AML-193 (cell line): ENCODE data around the gene ASB14.
"Not testable (repeated sequence)": the region's sequence is repeated elsewhere in the genome, so short reads cannot be mapped to it uniquely, and the experiment has no call there.

Source experiments
- DNase-seq, 2 experiments: peaks; one replicate each; lab custom pipeline; 2025; lab: John Stamatoyannopoulos, UW

The ASB14 gene

GRCh38 chr3:57292159-57292896, at the start of gene ASB14:
TSS of gene ASB14 (minus strand) at chr3:57292685. CDS start at chr3:57292033, 652 bp downstream.
- DNase-seq: no peak

GRCh38 chr3:57339071-57339642, 46.7 kb upstream of the ASB14 start:
- DNase-seq: not testable (repeated sequence)

- not testable (repeated sequence) for DNase-seq
These were observed 46.0 kb upstream of the ASB14 start for GRCh38 chr3:57338272-57339070.

- DNase-seq: no peak
These were observed 42.9 kb upstream of the ASB14 start for GRCh38 chr3:57335283-57335938.

GRCh38 chr3:57331078-57331610, 38.7 kb upstream of the ASB14 start:
- DNase-seq: no peak

GRCh38 chr3:57326498-57326897, 34.0 kb upstream of the ASB14 start:
- not testable (repeated sequence) for DNase-seq

GRCh38 chr3:57314204-57314603, 21.7 kb upstream of the ASB14 start:
- DNase-seq: no peak

- DNase-seq: no peak
These were observed 17.4 kb upstream of the ASB14 start for GRCh38 chr3:57309769-57310360.

- DNase-seq: not testable (repeated sequence)
These were observed 11.0 kb upstream of the ASB14 start for GRCh38 chr3:57303520-57303919.

- no peak for DNase-seq
These were observed 5.6 kb upstream of the ASB14 start for GRCh38 chr3:57298041-57298440.

- DNase-seq: no peak
These were observed 527 bp upstream of the ASB14 start for GRCh38 chr3:57292897-57293526.

- DNase-seq: no peak
These were observed 4.1 kb downstream of the ASB14 start for GRCh38 chr3:57288403-57288802.

GRCh38 chr3:57287205-57287604, 5.3 kb downstream of the ASB14 start:
- DNase-seq: no peak

- DNase-seq: no peak
These were observed 9.2 kb downstream of the ASB14 start for GRCh38 chr3:57283334-57283733.

- DNase-seq: peak; percentile 50 to 59
These were observed 10.8 kb downstream of the ASB14 start for GRCh38 chr3:57281715-57282114.

- no peak for DNase-seq
These were observed 12.8 kb downstream of the ASB14 start for GRCh38 chr3:57279685-57280084.

- DNase-seq: no peak
These were observed 14.2 kb downstream of the ASB14 start for GRCh38 chr3:57278237-57278636.

- no peak for DNase-seq
These were observed 17.1 kb downstream of the ASB14 start for GRCh38 chr3:57275393-57275792.

GRCh38 chr3:57274845-57275244, 17.6 kb downstream of the ASB14 start:
- DNase-seq: no peak

GRCh38 chr3:57268416-57268815, 24.1 kb downstream of the ASB14 start:
- DNase-seq: no peak

- DNase-seq: no peak
These were observed 30.6 kb downstream of the ASB14 start for GRCh38 chr3:57261929-57262328.
